SK-N-SH (cell line): ENCODE measurements around the gene TNRC6B. TPM values are rescaled to one million over a fixed set of nuclear protein-coding genes. Genes with fewer than 3 reads are reported as not detected.

Source experiments
- CTCF ChIA-PET: fragments of 300-600, 350-600 bp; formaldehyde crosslinking; extraction: SDS; loops from one replicate; lab custom pipeline; 2021; lab: Yijun Ruan, JAX
- POLR2A ChIA-PET: fragments of 350-600 bp; sonication (Branson Sonifier 250); formaldehyde crosslinking; extraction: SDS; loops from one replicate; lab custom pipeline; 2020; ENCODE audit warnings: antibody characterized with exemption, inconsistent platforms; lab: Yijun Ruan, JAX
- DNase-seq: peaks from one replicate; pipeline ENCODE4 v3.0.0; 2012
- H2AFZ ChIP-seq: fragments of 200-600 bp; sonication (generic); 2 replicates; pipeline ENCODE4 v1.8.1; 2016; ENCODE audit warnings: antibody characterized with exemption, mild to moderate bottlenecking, low read depth
- H3F3A ChIP-seq: fragments of 200-600 bp; sonication (generic); replicated peaks from 2 replicates; pipeline ENCODE3; 2016; ENCODE audit warnings: antibody characterized with exemption, mild to moderate bottlenecking; ENCODE audit not compliant: insufficient read depth
- H3K27ac ChIP-seq, 2 experiments: fragments of 200-500 bp in 1 of 2; fragments of 200-600 bp in 1 of 2; sonication (Bioruptor generic) in 1 of 2; sonication (generic), shearing (Covaris generic) in 1 of 2; 2 replicates each; pipeline versions ENCODE4 v1.5.1 to v1.6.1; 2014 to 2016; ENCODE audit warnings: low read depth in 2 of 2, inconsistent platforms in 1 of 2, low read length in 1 of 2, mild to moderate bottlenecking in 1 of 2, mixed read lengths in 1 of 2
- H3K27me3 ChIP-seq: fragments of 200-600 bp; sonication (generic), shearing (Covaris generic); 2 replicates; pipeline ENCODE4 v1.6.1; 2016; ENCODE audit warnings: mixed run types; ENCODE audit not compliant: insufficient read depth
- H3K36me3 ChIP-seq, 2 experiments: fragments of 200-500 bp in 1 of 2; fragments of 200-600 bp in 1 of 2; sonication (Bioruptor generic) in 1 of 2; sonication (generic) in 1 of 2; replicated peaks in 1 of 2; 2 replicates each; pipeline versions ENCODE3 to v1.5.1; 2014 to 2016; ENCODE audit warnings: low read length in 1 of 2, mild to moderate bottlenecking in 1 of 2; ENCODE audit not compliant: insufficient read depth in 2 of 2, control insufficient read depth in 1 of 2
- H3K4me1 ChIP-seq, 2 experiments: fragments of 200-500 bp in 1 of 2; fragments of 200-600 bp in 1 of 2; sonication (Bioruptor generic) in 1 of 2; sonication (generic), shearing (Covaris generic) in 1 of 2; 2 replicates each; pipeline versions ENCODE4 v1.5.1 to v1.6.1; 2014 to 2016; ENCODE audit warnings: low read depth in 1 of 2, low read length in 1 of 2, mixed run types in 1 of 2; ENCODE audit not compliant: insufficient read depth in 2 of 2, control insufficient read depth in 1 of 2
- H3K4me2 ChIP-seq: fragments of 200-600 bp; sonication (generic), shearing (Covaris generic); 2 replicates; pipeline ENCODE4 v1.6.1; 2017; ENCODE audit warnings: mixed run types
- H3K4me3 ChIP-seq, 2 experiments: fragments of 200-500 bp in 1 of 2; fragments of 200-600 bp in 1 of 2; sonication (Bioruptor generic) in 1 of 2; sonication (generic), shearing (Covaris generic) in 1 of 2; 2 replicates each; pipeline versions ENCODE4 v1.5.1 to v1.8.1; 2014 to 2016; ENCODE audit warnings: low read depth in 2 of 2, inconsistent platforms in 1 of 2, low read length in 1 of 2, mild to moderate bottlenecking in 1 of 2, mixed read lengths in 1 of 2, moderate library complexity in 1 of 2
- H3K79me2 ChIP-seq: fragments of 200-600 bp; sonication (generic); 2 replicates; pipeline ENCODE4 v1.8.1; 2017; ENCODE audit warnings: mild to moderate bottlenecking; ENCODE audit not compliant: insufficient read depth
- H3K9ac ChIP-seq: fragments of 200-600 bp; sonication (generic); 2 replicates; pipeline ENCODE4 v1.6.1; 2017; ENCODE audit warnings: mixed run types
- H3K9me2 ChIP-seq: fragments of 200-600 bp; sonication (generic); 2 replicates; pipeline ENCODE4 v1.6.1; 2017; ENCODE audit warnings: mixed run types
- H3K9me3 ChIP-seq: fragments of 200-600 bp; sonication (generic); 2 replicates; pipeline ENCODE4 v1.6.1; 2017; ENCODE audit warnings: mixed run types, mild to moderate bottlenecking, moderate library complexity
- H4K20me1 ChIP-seq: fragments of 200-600 bp; sonication (generic); 2 replicates; pipeline ENCODE4 v1.6.1; 2017; ENCODE audit warnings: mild to moderate bottlenecking, mixed run types; ENCODE audit not compliant: insufficient read depth
- CTCF ChIP-seq: fragments of 200-600 bp; sonication (generic); IDR thresholded peaks from 2 replicates; pipeline ENCODE4 v1.6.1; 2017; ENCODE audit warnings: antibody characterized with exemption, mild to moderate bottlenecking, moderate library complexity
- ELF1 ChIP-seq: IDR thresholded peaks from 2 replicates; pipeline ENCODE4 v1.4.0; 2012
- EP300 ChIP-seq, 2 experiments: IDR thresholded peaks; 2 replicates each; pipeline versions ENCODE4 v1.4.0 to v1.6.1; 2012; ENCODE audit warnings: borderline replicate concordance in 1 of 2, low read depth in 1 of 2, low read length in 1 of 2
- EZH2phosphoT487 ChIP-seq: fragments of 200-600 bp; sonication (generic); IDR thresholded peaks from 2 replicates; pipeline ENCODE4 v1.6.1; 2017; ENCODE audit warnings: low read depth, mixed run types, mild to moderate bottlenecking, antibody characterized with exemption, moderate library complexity, borderline replicate concordance
- FOXJ3 ChIP-seq: sonication (generic); formaldehyde crosslinking; IDR thresholded peaks from 2 replicates; pipeline ENCODE4 v1.5.1; 2020; ENCODE audit warnings: mild to moderate bottlenecking, missing genetic modification reagents
- GABPA ChIP-seq: IDR thresholded peaks from 2 replicates; pipeline ENCODE4 v1.4.0; 2012; ENCODE audit warnings: low read depth, mild to moderate bottlenecking
- GATA2 ChIP-seq: sonication (generic); formaldehyde crosslinking; IDR thresholded peaks from 2 replicates; pipeline ENCODE4 v1.5.0; 2020; ENCODE audit warnings: mild to moderate bottlenecking, missing genetic modification reagents
- IRF3 ChIP-seq: fragments of 150-350 bp; IDR thresholded peaks from 2 replicates; pipeline ENCODE4 v1.6.1; 2016; ENCODE audit warnings: mild to moderate bottlenecking, low read depth, low read length
- MAX ChIP-seq: IDR thresholded peaks from 2 replicates; pipeline ENCODE4 v1.4.0; 2012; ENCODE audit warnings: low read depth
- MEF2A ChIP-seq: IDR thresholded peaks from 2 replicates; pipeline ENCODE4 v1.4.0; 2012; ENCODE audit warnings: low read depth, borderline replicate concordance
- MXI1 ChIP-seq: IDR thresholded peaks from 2 replicates; pipeline ENCODE4 v1.6.1; 2012; ENCODE audit warnings: mild to moderate bottlenecking, low read depth, low read length, improper control_type of control experiment
- NFIC ChIP-seq: IDR thresholded peaks from 2 replicates; pipeline ENCODE4 v1.4.0; 2012; ENCODE audit warnings: borderline replicate concordance
- PBX3 ChIP-seq: IDR thresholded peaks from 2 replicates; pipeline ENCODE4; 2012
- RCOR1 ChIP-seq: fragments of 150-350 bp; IDR thresholded peaks from 2 replicates; pipeline ENCODE4 v1.6.1; 2017; ENCODE audit warnings: antibody characterized with exemption, low read length
- REST ChIP-seq: IDR thresholded peaks from 2 replicates; pipeline ENCODE4 v1.6.1; 2012; ENCODE audit warnings: mild to moderate bottlenecking, low read depth, low read length, moderate library complexity
- RXRA ChIP-seq: IDR thresholded peaks from 2 replicates; pipeline ENCODE4 v1.4.0; 2012; ENCODE audit warnings: low read depth, mild to moderate bottlenecking, borderline replicate concordance
- SIN3A ChIP-seq: IDR thresholded peaks from 2 replicates; pipeline ENCODE4 v1.6.1; 2012; ENCODE audit warnings: low read depth, mild to moderate bottlenecking, low read length, moderate library complexity, borderline replicate concordance
- USF1 ChIP-seq: IDR thresholded peaks from 2 replicates; pipeline ENCODE4 v1.4.0; 2012; ENCODE audit warnings: low read depth, borderline replicate concordance
- USF2 ChIP-seq: fragments of 150-350 bp; IDR thresholded peaks from 2 replicates; pipeline ENCODE4 v1.6.1; 2017; ENCODE audit warnings: antibody characterized with exemption, low read length, low read depth, borderline replicate concordance
- ZBTB33 ChIP-seq: IDR thresholded peaks from 2 replicates; pipeline ENCODE4 v1.4.0; 2012; ENCODE audit warnings: low read depth, borderline replicate concordance
- WGBS: methylation state at CpG from one replicate; pipeline ENCODE4 v1.1.6; 2017; ENCODE audit warnings: low lambda C conversion rate; 5-methylcytosine and 5-hydroxymethylcytosine counted together
- polyA plus RNA-seq, 3 experiments: library from polyadenylated mRNA; depleted of rRNA; stranded (reverse); fragments of >200 nt; gene quantifications; 2 replicates each; pipeline ENCODE4 v1.2.3, GENCODE V29; 2012

The TNRC6B gene
- polyA plus RNA-seq, 1 of the 3 experiments (the other 2 are of a cell fraction), result 1.2 TPM

GRCh38 chr22:40313007-40313406, 135.3 kb downstream of the TNRC6B start:
- CTCF ChIA-PET, result no interaction called here
- POLR2A ChIA-PET, result no interaction called here
- no peak overlapping the region for H3K9ac ChIP-seq
- H3K27me3 ChIP-seq, result no peaks in the 10 kb centered on the region
- H3K9me2 ChIP-seq, result no peaks in the 10 kb centered on the region
- no peak overlapping the region for H2AFZ ChIP-seq
- peaks cover 21% of the 10 kb centered on the region for H3F3A ChIP-seq
- WGBS, result 100% methylated on average over 1 of the region's 2 CpGs
- no peak overlapping the region for H3K4me2 ChIP-seq
- no peak overlapping the region for H3K27ac ChIP-seq
- 0 out of 2 replicates have a peak, but pooled peaks cover 4% of the 10 kb centered on the region for H4K20me1 ChIP-seq
- H3K4me3 ChIP-seq, result no peak overlapping the region
- peaks cover 0 to 6% of the 10 kb centered on the region in 2 experiments; a peak in 2 of 4 replicates for H3K4me1 ChIP-seq
- H3K36me3 ChIP-seq, result peaks cover 20 to 42% of the 10 kb centered on the region in 2 experiments
- no peaks in the 10 kb centered on the region for H3K9me3 ChIP-seq
- DNase-seq, result no peak
- TF ChIP-seq EZH2phosphoT487 (no peak), ELF1 (no peak), MEF2A (no peak), RCOR1 (no peak), EP300 (IDR thresholded peaks at IDR 0.05; ENCODE audit: borderline replicate concordance in 1 of 2, low read depth in 1 of 2, low read length in 1 of 2) (no peak), GABPA (no peak), RXRA (no peak), USF1 (no peak), ZBTB33 (no peak), FOXJ3 (CRISPR knock-in tag) (no peak), NFIC (no peak), MAX (no peak), CTCF (no peak), MXI1 (no peak), IRF3 (no peak), GATA2 (CRISPR knock-in tag) (no peak), REST (no peak), SIN3A (no peak), USF2 (no peak), PBX3 (no peak)
- no peaks in the 10 kb centered on the region for H3K79me2 ChIP-seq
